Activated T-helper 9 cell treated with anti-CD3 and anti-CD28 coated beads, Interleukin-2, amount 50 U/mL, for 16 hours (primary cell): Measurements from ENCODE around the gene CMTR1.
A peak's percentile ranks its signal among the peaks of the same experiment; 100 is the strongest.

Source experiments
- DNase-seq: peaks from one replicate; pipeline ENCODE4 v3.0.0-alpha.2; 2020; ENCODE audit warnings: low read depth

Gene CMTR1

DNA sequence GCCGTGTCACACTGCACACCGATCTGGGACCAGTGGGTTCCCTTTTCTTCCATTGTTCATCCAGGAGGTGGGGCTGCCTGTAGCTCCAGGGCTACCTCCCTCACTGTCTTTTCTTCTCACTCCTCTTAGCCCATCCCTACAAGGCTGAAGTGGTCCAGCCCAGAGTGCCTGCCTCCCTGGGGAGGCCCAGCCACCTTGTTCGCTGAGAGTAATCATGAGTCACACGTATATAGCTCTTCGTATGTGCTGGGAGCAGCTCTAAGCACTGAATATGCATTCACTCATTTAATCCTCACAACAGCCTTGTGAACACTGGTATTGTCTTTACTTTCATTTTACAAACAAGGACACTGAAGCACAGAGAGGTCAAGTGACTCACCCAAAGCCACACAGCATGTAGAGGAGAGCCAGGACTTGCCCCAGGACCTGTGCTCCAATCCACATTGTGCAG is 81.3 kb downstream of the CMTR1 start:
- DNase-seq, result peak; percentile 36

DNA sequence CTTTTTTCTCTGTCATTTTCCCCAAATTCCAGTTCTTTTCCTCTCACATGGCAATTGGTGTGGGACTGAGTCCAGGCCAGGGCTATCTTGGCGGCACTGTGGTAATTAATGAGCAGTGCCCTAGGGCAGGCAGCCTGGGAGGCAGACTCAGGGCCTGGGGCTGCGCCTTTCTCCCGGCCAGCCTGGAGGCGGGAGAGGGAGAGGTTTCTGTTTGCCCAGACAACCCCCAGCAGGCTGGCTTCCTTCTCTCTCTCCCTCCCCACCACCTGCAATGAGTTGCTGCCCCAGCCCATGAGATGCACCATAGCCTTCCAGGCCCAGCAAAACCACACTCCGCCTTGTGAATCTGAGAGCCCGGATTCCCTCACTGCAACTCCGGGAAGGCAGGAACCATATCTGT is 81.8 kb downstream of the CMTR1 start:
- DNase-seq, result no peak

DNA sequence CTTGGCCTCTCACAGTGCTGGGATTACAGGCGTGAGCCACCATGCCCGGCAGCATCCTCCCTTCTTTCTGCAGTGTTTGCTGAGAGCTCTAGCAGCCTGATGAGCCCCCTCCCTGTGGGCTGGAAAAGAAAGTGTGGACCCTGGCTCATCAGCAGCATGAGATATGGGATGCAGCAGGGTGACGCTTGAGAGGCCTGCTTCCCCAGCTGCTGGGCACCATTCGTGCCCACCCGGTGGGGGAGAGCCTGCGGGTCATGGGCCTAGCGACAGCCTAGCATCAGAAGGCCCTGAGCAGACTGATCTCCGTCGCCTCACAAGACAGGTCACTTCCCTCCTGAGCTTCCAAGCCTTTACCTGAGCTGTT is 82.7 kb downstream of the CMTR1 start:
- no peak for DNase-seq

DNA sequence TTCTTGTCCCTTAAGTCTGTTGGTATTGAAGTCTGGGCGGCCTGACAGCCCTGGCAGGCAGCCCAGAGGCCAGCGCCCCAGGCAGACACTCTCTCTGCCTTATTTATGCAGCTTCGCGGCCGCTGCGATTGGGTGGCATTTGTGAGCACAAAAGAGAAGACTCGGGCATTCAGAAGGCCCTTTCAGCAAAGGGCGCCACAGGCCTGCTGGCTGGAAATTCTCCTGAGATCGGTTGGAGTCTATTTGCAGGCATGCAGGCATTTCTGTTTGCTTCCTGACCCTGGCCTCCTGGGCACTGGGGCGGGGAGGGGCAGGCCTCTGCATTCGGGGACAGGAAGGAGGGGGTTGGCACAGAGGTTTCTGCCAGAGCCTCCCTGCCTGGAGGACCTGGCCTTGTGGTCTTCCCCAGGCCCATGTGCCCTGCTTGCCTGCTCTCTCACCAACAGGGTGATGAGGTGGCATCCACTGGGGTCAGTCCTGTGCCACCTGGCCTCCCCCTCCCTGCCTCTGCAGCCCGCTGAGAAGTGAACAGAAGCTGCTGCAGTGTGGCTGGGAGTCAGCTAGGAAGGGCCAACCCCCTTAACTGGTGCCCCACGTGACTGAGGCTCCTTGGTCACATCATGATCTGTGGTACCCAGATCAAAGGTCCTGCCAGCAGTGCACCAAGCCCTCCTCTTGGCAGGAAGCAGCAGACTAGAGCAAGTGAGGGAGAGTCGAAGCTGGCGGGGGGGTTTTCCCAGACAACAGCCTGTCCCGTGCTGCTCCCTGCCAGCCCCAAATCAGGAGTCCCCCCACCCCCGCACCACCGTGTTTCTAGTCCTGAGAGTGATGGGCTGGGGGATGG is 83.3 kb downstream of the CMTR1 start:
- DNase-seq, result peak; percentile 84

DNA sequence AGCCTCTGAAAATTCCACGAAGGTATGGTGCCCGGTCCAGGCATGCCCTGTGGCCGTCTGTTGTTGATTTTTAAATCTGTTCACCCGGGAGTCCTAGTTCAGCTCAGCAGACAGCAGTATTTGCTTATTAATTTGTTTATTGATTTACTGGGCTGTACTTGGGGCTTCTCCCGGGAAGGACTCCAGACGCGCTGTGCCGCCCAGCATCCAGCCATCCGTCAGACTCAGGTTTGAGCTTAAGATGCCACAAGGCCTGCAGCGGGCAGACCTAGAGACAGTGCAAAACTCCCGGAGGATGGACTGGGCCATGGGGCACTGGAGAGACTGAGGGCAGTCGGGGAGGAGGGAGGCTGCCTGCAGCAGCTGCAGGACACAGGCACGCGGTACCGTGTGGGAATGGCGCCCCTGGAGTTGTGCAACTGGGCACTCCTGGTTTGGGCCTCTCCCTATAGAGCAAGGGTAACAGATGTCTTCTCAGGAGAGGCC is 83.9 kb downstream of the CMTR1 start:
- no peak for DNase-seq

DNA sequence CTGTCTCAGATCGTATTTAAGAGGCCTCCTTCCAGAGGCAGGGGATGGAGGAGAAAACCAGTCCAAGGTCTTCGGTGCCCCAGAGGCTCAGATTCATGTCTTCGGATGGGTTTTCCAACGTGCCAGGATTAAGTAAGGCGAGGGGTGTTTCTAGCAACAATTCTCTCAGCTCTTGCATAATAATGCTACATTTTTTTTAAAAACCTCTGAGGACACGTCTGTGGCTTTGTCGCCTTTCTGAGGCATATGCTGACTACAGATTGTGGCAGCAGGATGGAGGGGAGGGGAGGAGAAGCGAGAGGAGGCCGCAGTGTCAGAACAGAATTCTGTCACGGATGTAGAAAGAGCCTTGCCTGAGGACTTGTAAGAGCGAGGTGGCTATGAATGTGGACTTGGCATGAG is 84.4 kb downstream of the CMTR1 start:
- DNase-seq, result peak; percentile 66

DNA sequence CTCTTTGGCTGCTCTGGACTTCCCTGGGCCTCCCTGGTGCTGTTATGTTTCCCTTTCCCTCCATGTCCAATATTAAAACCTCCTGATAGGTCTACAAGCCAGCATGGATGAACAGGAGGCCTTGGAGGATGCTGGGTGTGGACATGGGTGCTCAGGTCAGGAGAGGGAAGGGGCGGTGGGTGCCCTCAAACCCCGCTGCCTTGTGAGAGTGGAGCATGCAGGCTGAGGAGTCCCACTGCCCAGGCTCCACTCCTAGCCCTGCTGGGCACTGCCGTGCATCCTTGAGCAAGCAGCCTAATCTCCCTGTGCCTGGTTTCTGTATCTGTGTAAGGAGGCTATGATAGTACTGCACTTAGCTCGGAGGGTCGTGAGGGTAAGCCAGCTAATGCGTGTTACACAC is 85.1 kb downstream of the CMTR1 start:
- DNase-seq, result no peak

DNA sequence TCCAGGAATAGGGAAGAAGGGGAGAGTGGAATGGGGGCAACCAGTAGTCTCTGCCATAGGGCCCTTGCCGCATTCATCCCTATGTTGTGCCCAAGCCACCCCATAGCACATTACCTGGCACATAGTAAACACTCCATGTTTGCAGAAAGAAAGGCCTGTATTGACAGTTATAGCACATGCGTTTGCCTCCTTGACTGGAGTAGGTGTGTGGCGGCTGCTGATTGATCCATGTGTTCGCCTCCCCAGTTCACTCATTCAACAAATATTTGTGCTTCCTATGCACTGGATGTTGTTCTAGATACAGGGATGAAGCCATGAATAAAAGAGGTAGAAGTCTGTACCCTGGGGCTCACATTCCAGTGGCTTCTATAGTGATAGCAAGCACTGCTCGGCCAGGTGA is 86.4 kb downstream of the CMTR1 start:
- no peak for DNase-seq

DNA sequence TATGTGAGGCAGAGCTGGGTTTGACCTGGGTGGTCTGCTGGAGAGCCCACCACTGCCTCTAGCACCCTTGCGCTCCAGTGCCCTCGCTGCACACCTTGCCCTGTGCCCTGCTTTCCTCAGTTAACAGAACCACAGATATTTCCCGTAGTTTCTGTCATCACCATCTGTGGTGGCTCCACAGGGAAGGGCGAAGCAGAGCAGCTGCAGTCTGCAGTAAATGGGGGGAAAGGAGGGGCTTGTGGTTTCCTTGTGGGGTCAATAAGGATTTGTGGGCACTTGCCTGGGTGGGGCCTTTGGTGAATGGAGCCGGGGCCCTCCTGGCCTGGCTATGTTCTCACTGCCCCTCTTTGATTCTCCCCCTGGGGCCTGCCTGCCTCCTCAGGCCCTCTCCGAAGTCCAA is 87.9 kb downstream of the CMTR1 start:
- DNase-seq, result no peak

DNA sequence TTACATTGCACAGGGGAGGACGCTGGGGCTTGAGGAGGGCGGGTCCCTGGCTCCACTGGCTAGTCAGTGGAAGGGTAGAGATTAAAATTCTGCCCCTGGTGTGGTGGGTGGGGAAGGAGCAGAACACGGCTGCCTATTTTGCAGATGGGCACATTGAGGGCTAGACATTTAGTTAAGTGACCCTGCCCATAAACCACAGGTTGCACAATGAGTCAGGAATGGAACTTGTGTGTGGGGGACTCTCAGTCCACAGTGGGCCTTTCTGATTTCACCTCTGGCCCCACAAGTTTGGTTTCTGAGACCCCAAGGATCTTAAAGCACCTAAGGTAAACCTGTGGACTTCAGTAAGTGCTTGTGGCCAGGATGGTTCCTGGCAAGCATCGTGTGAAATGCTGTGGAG is 88.7 kb downstream of the CMTR1 start:
- no peak for DNase-seq

DNA sequence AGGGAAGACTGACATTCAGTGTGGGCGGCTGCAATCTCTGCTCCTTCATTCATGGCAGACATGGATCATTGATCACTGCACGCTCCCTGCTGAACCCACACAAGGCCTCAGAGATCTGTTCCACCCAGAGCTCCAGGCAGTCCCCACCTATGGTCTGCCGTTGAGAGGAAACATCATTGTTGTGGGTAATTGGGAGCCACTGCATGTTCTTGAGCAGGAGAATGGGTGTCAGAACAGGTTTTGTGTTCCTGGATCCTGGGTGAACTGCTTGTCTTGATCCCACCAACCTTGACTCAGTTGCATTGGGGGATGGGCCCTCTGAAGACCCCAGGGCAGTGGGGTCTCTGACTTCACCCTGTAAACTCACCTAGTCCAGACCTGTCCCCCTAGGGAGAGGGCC is 89.8 kb downstream of the CMTR1 start:
- DNase-seq, result no peak

DNA sequence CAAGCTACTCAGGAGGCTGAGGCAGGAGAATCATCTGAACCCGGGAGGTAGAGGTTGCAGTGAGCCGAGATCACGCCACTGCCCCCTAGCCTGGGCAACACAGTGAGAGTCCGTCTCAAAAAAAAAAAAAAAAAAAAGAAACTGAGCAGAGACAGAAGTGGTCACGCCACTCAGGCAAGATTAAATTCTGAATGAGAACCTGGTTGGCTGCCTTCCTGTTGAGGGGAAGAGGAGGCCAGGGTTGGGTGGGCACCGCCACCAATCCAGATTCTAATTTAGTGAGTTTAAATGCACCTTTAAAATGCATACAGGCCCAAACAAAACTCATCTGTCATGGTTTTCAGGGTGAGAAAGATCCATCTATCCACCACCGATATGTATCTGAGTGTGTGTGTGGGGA is 90.4 kb downstream of the CMTR1 start:
- DNase-seq, result no peak

DNA sequence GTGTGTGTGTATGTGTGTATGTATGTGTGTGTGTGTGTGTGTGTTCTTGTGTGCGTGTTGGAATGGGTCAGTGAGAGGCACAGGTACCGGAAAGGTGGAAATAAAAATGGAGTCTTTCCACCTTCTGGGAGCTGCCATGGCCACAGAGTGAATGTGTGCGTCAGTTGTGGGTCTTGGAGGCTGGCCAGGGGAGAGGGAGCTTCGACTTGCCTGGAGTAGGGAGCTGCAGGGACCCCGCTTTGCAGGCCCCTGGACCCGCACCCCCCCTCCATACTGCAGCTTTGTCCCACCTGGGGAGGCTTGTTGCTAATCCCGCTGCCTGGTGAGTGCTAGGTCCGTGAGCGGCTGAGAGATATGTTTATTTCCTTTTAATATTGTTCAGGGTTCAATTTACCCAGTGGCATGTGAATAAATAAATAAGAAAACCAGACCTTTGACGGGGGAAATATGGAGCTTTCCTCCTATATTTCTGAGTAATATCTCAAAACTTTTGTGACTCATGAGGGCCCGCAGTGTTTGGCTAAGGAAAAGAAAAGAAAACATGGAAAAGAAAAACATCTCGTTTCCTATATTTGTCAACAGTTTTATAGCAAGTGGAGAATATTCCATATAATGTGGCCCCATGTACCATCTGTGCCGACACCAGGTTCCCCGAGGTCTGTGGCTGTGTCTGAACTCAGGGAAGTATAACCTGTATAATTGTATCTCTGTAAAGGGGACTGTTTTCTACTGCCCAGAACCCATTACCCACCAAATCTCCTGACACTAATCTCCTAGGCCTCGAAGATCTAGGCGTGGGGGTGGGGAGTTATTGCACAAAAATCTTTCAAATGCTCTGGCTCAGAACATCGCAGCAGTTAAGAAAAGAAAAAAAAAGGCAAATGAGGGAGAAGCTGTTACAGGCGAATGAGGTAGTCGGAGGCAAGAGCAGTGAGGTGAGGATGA is 91.3 kb downstream of the CMTR1 start:
- no peak for DNase-seq

DNA sequence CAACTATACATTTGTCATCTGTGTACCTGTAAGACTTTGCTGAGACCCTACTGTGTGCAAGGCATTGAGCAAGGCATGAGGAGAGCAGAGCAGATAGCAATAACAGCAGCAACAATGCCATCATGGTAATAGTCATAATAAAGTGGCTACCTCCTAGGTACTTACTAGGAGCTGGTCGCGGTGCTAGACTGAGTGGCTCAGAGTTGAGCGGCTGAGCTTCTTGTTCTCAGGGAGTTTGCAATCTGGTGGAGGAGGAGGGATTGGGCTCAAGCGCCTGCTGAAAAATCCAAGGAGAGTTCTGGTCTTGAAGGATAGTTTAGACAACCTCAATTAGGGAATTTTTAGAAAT is 91.9 kb downstream of the CMTR1 start:
- no peak for DNase-seq

DNA sequence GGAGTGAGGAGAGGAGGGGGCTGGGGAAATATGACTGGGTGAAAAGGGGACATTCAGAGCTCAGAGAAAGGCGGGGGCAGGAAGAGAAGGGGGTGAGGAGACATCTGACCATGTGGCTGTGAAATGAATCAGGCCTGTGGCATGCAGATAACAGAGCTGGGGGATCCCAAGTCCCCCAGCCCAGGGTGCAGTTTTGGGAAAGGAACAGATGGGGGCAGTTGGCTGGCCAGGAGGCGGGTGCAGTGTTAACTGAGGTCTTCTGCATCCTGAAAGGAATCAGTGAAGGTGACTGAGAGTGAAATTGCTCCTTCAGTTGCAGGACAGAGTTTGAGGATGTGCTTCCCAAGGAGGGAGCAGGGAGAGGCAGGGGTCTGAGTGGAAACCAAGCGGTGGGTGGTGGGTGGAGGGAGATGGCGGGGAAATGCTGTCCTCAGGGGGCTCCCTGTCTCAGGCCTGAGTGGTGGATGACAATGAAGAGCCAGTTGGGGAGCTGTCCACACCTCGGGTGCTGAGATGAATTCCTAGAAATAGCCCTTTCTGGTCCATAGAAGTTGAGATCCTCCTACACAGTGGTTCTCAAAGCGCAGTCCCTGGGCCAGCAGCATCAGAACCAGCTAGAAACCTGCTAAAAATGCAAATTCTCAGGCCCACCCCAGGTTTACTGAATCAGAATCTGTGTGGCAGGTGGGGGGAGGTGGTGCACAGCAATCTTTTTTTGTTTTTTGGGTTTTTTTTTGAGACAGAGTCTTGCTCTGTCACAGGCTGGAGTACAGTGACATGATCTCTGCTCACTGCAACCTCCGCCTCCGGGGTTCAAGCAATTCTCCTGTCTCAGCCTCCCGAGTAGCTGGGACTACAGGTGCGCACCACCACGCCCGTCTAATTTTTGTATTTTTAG is 92.7 kb downstream of the CMTR1 start:
- DNase-seq, result no peak

DNA sequence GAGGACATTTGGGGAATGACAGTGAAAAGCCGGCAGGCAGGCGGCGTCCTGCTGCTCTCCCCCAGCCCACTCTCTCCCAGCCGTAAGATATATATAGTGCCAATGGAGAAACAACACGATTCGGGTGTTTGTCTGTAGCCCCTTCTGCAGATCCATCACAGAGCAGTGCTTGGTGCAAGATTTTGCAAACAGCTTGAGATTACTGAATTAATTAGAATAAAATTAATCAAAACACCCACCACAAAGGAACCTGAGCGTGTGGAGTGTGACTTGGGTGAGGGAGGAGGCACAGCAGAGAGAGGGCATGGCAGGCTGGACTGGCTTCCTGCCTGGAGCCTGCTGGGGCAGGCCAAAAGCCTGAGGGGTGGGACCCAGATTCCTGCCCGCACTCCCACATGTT is 95.5 kb downstream of the CMTR1 start:
- DNase-seq, result no peak

DNA sequence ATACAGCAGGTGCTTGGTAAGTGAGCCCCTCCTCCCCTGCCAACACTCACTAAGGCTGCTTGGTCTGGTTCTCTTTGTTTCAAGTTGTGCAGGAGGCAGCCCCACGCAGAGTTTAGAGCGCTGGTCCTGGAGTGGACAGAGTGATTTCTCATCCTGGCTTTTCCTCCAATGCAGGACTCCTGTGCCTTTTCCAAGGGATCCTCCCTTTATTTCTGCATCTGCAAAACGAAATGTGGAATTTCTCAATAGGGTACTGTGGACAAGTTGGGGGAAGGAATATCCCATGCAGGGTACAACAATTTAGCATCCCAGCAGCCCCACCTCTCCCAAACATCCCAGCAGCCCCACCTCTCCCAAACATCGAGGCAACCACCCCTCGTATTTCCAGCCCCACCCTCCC is 97.3 kb downstream of the CMTR1 start:
- DNase-seq, result no peak

DNA sequence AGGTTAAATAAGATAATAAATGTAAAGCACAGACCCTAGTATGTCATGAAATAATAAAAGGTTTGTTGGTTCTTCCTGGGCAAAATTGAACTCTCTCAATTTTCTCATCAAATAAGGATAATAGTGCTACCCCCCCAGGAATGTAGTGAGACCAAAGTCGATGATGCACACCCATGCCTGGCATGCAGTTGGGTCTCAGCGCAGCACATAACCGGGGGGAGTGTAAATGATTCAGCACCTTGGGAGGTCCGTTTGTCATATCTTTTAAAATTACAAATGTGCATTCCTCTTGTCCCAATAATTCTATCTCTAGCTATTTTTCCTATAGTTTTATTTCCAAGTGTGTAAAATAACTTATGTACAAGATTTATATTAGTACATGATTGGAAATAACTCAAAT is 98.0 kb downstream of the CMTR1 start:
- no peak for DNase-seq
